Measurements from ENCODE around the gene SCAF11. TPM values are rescaled to one million over a fixed set of nuclear protein-coding genes. Genes with fewer than 3 reads are reported as not detected.

The SCAF11 gene
- total RNA-seq, 1 donor from 2014 or later: 152 TPM

GRCh38 chr12:45928309-45928708 lies 62.1 kb downstream of the SCAF11 start:
- Histone ChIP-seq H3K79me2 (ENCODE audit: low read depth) (no peaks in the 10 kb centered on the region), H3K4me3 (no peak overlapping the region), H2AFZ (replicated peaks) (no peak overlapping the region), H3K4me2 (no peak overlapping the region), H3F3A (ENCODE audit: low read depth) (no peaks in the 10 kb centered on the region), H4K20me1 (ENCODE audit: low read depth) (no peaks in the 10 kb centered on the region), H3K9ac (no peak overlapping the region), H3K9me3 (ENCODE audit: low read depth) (no peaks in the 10 kb centered on the region), H3K4me1 (no peaks in the 10 kb centered on the region), H3K27me3 (no peaks in the 10 kb centered on the region), H3K36me3 (peaks cover 35% of the 10 kb centered on the region), H3K27ac (no peak overlapping the region)
- Mint-ChIP-seq H3K27me3 (ENCODE audit: insufficient read depth, low read depth) (no peaks in the 10 kb centered on the region), H3K4me1 (no peaks in the 10 kb centered on the region), H3K27ac (no peak overlapping the region), H3K36me3 (peaks cover 50% of the 10 kb centered on the region), H3K4me3 (no peak overlapping the region), H3K9me3 (no peaks in the 10 kb centered on the region)
- DNase-seq (ENCODE audit: low spot score): no peak
- TF ChIP-seq EZH2phosphoT487 (IDR thresholded peaks at IDR 0.05): no peak
- no peak for TF ChIP-seq EZH2 (IDR thresholded peaks at IDR 0.05)
- TF ChIP-seq, protein P1, sequence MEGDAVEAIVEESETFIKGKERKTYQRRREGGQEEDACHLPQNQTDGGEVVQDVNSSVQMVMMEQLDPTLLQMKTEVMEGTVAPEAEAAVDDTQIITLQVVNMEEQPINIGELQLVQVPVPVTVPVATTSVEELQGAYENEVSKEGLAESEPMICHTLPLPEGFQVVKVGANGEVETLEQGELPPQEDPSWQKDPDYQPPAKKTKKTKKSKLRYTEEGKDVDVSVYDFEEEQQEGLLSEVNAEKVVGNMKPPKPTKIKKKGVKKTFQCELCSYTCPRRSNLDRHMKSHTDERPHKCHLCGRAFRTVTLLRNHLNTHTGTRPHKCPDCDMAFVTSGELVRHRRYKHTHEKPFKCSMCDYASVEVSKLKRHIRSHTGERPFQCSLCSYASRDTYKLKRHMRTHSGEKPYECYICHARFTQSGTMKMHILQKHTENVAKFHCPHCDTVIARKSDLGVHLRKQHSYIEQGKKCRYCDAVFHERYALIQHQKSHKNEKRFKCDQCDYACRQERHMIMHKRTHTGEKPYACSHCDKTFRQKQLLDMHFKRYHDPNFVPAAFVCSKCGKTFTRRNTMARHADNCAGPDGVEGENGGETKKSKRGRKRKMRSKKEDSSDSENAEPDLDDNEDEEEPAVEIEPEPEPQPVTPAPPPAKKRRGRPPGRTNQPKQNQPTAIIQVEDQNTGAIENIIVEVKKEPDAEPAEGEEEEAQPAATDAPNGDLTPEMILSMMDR (IDR thresholded peaks at IDR 0.05): no peak

GRCh38 chr12:45918818-45919217 lies 71.6 kb downstream of the SCAF11 start:
- no peak overlapping the region for H3K27ac Mint-ChIP-seq
- Histone ChIP-seq H3K27ac (no peak overlapping the region), H3K4me2 (no peak overlapping the region), H3K27me3 (no peaks in the 10 kb centered on the region), H3K9me3 (ENCODE audit: low read depth) (no peaks in the 10 kb centered on the region), H3K79me2 (ENCODE audit: low read depth) (no peaks in the 10 kb centered on the region), H2AFZ (replicated peaks) (no peak overlapping the region), H4K20me1 (ENCODE audit: low read depth) (no peaks in the 10 kb centered on the region), H3F3A (ENCODE audit: low read depth) (peaks cover 4% of the 10 kb centered on the region), H3K4me3 (no peak overlapping the region), H3K36me3 (peaks cover 4% of the 10 kb centered on the region), H3K9ac (no peak overlapping the region), H3K4me1 (no peaks in the 10 kb centered on the region)
- H3K36me3 Mint-ChIP-seq: peaks cover 18% of the 10 kb centered on the region
- H3K4me1 Mint-ChIP-seq: peaks cover 6% of the 10 kb centered on the region
- H3K27me3 Mint-ChIP-seq (ENCODE audit: insufficient read depth, low read depth): peaks cover 4% of the 10 kb centered on the region
- no peaks in the 10 kb centered on the region for H3K9me3 Mint-ChIP-seq
- H3K4me3 Mint-ChIP-seq: no peak overlapping the region
- DNase-seq (ENCODE audit: low spot score): no peak
- TF ChIP-seq EZH2 (IDR thresholded peaks at IDR 0.05) (no peak), EZH2phosphoT487 (IDR thresholded peaks at IDR 0.05) (no peak)
- TF ChIP-seq, protein P1 (IDR thresholded peaks at IDR 0.05): no peak

- Histone ChIP-seq H3K36me3 (no peaks in the 10 kb centered on the region), H2AFZ (replicated peaks) (no peak overlapping the region), H3K79me2 (ENCODE audit: low read depth) (no peaks in the 10 kb centered on the region), H3F3A (ENCODE audit: low read depth) (peaks cover 9% of the 10 kb centered on the region), H3K4me2 (no peak overlapping the region), H3K27me3 (no peaks in the 10 kb centered on the region), H3K4me3 (no peak overlapping the region), H3K9ac (no peak overlapping the region), H4K20me1 (ENCODE audit: low read depth) (no peaks in the 10 kb centered on the region), H3K9me3 (ENCODE audit: low read depth) (no peaks in the 10 kb centered on the region), H3K27ac (no peak overlapping the region), H3K4me1 (no peaks in the 10 kb centered on the region)
- H3K4me1 Mint-ChIP-seq: no peaks in the 10 kb centered on the region
- TF ChIP-seq EZH2phosphoT487 (IDR thresholded peaks at IDR 0.05): no peak
- TF ChIP-seq, protein P1 (IDR thresholded peaks at IDR 0.05): no peak
- TF ChIP-seq EZH2 (IDR thresholded peaks at IDR 0.05): no peak
- peak overlapping the region; percentile 30 for H3K4me3 Mint-ChIP-seq
- no peaks in the 10 kb centered on the region for H3K9me3 Mint-ChIP-seq
- H3K27ac Mint-ChIP-seq: peak overlapping the region; percentile 47
- H3K36me3 Mint-ChIP-seq: peaks cover 7% of the 10 kb centered on the region
- no peak for DNase-seq (ENCODE audit: low spot score)
- peaks cover 4% of the 10 kb centered on the region for H3K27me3 Mint-ChIP-seq (ENCODE audit: insufficient read depth, low read depth)
Measured at GRCh38 chr12:45915405-45915804, 75.0 kb downstream of the SCAF11 start.

Data from neural progenitor cell (in vitro differentiated cells).